Measurements from ENCODE around the gene CCT7.
A peak's percentile ranks its signal among the peaks of the same experiment; 100 is the strongest.

CCT7 gene

DNA sequence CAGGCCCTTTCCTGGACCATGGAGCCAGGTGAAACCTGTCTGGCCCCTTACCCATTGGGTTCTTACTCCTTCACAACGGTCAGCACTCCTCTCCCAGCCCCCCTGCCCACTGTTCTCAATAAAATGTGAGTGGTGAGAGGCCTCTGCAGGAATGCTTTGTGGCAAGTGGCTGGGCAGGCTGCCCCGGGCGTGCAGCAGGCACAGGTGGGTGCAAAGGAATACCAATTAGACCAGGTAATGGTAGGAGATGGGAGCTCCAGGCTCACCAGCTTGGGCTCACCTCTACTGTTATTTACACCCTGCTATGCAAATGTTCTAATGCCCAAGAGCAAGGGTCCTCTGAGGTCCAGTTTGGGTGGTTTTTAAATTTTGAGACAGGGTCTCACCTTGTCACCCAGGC is 7.0 kb upstream of the CCT7 start:
- DNase-seq: no peak

DNA sequence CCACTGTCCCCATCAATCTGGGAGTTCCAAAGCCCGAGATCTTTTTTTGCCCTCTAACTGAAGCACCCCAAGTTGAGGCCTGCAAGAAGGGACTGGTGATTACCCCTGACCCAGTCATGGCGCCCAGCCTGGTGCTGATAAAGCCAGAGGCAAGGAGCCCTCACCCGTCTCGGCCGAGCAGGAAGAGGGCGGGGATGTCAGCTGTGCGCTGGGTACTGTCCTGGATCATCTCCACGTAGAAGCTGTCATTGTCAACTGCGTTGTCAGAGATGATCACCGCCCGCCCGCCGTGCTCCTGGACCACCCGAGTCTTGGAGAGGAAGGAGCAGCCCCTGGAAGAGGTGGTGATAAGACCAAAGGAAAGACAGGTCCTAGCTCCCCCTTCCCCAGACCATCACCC is 5.5 kb upstream of the CCT7 start:
- DNase-seq: no peak

DNA sequence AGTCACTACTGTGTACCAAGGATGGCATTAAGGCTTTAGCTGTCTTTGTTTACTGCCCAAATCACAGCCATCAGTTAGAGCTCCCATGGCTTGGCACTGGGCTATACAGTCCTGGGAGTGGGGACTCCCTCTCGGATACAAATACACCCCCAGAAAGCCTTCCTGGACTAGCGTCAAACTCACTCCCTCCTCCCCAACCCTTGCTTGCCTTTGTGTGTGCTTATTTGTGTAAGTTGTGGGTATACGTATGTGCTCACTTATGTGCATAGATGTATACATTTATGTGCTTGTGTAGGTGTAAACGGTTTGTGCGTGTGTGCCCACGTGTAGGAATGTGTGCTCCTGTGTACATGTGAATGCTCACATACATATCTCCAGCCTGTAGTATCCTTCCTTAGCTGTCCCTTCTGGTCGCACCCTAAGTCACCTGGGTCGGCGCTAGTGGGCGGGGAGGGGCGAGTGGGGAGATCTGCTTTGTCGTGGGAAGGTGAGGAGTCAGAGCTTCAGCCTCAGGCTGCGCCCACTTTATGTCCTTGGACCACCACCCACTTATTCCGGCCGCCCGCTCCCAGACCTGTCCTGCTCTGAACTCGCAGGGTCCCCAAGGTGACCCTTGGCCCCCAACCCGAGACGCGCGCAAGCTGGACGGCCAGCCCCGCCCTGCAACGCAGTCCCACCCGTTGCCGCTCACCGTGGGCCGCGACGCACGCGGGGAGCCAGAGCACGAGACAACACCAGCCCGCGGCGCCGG is 1.5 kb upstream of the CCT7 start:
- DNase-seq: peak; percentile 37

DNA sequence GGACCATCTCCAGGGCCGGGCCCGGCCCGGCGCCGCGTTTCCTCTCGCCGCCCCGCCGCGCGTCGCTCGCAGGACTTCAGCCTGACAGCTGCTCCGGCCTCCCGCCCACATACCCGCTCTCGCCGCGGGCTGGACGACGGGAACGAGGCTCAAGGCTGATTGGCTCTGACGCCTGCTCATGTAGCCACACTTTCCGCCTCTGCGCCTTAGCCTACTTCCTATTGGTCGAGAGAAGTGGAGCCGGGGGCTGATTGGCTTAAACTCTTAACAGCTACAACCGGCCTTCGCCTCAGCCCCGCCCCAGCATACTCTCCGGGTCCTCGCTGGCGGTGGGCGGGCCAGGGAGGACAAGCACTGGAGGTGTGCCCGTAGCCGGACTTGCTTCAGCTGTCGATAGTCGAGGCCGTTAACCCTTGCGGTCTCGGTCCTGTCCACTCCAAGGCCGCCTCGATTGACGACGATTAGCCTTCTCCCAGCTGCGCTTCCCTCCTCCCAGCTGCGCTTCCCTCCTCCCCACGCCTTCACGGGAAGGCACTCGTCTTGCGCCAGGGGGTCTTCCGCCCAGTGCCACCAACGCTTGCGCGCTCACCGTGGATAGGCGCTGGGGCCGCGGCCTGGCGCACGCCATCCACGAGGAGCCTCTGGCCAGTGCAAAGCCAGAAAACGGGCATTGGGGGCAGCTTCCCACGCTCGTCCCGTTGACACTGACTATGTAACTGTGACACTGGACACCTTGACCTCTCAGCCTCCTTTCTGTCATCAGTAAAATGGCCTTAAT is 765 bp upstream of the CCT7 start, which contains the start of gene PRADC1:
PRADC1 (minus strand) TSS at position 86 of the 778 bp plus-strand sequence; CDS start at position 7, 79 bp downstream.
- peak; percentile 99 for DNase-seq

DNA sequence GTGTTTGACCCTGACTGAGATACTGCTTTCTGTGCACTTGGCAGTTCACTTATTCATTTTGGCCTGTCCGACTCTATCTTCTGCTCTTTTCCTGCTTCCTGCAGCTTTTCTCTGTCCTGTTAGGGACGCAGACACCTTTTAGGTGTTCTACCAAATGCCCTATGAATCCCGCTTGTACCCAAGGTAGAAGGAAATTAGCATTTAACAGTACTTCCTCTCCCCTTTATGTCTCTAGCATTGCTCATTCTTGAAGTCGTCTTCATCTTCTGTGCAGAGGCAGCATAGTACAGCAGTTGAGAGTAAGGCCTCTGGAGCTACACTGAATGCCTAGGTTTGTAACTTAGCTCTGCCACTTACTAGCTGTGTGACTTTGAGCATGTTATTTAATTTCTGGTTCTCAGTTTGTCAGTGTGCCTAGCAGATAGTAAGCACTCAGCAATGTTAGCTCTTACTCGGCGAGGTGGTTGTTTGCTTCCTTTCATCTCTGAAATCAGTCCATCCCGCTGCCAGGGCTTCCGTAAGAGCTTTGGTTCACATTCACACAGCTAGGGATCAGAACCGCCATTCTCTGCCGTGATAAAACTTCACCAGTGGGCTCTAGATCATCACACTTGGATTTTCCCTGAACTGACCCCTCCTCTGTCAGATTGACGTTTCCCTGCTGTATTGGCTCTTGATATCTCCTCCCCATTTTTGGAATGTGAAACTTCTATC is 1.4 kb downstream of the CCT7 start:
- peak; percentile 13 for DNase-seq

DNA sequence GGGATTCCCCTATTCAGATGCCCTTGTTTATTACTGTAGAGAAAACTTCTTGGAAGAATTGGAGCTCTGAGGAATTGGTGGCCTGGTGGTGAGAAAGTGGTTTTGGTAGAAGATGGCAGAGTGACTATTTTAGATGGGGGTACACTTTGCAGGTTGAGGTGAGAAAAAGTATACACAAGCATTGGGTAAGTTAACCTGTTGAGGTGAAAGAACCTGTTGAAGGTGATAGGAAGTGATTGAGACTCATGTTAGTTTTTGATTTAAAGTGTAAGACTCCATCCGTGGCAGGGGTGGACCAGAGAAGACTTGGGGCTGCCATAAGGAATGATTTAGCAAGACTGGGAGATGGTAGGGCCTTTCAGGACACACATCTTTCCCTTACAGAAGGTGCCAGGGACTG is 3.1 kb downstream of the CCT7 start:
- no peak for DNase-seq

DNA sequence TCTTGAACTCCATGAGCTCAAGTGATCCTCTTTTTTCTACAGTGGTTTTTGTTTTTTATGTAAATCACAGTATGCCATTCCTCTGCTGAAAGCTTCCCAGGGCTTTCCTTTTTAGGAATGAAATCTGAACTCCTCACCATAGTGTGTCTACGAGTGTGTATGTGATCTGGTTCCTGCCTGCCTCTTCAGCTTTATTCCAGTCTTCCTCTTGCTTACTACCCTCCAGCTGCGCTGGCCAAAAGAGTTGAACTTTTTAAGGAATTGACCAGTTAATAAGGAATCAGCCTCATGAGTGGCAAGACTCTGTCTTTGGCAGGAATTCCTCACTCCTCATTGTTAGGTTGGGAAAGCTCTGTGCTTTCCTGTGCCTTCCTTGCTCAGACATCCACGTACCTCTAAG is 4.0 kb downstream of the CCT7 start:
- no peak for DNase-seq

DNA sequence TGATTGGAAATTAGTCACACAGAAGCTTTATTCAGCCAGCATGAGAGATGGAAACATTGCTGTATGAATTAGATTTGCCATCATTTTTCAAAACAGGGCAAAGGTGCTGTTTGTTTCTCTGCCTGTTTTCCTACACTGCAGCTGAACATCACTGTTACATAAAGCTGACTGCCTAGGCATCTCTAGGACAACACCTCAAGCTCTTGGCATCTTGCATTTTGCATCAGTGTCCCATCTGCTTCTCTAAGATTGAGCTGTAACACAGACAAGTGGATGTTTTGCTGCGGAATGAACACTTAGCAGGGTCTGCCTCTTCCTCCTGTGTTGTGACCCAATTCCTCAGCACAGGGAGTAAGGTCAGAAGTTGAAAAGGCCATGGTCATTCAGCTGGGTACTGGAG is 4.9 kb downstream of the CCT7 start:
- DNase-seq: no peak

DNA sequence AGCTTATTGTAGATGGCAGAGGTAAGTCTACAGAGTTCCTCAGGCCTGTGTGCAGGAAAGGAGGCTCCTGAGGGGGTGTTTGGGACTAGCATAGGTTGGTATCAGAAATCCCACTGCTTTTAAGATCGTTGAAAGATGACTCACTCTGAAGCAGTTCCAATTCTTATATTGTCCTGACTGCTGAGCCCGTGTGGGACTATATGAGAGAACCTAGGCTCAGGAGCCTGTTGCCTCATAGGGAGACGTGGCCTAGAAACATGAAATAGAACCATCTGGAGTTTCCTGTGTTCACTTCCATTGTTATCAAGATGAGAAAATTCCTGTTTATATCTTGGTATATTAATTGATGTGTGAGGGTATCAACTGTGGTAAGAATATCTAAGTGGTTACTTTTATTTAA is 5.7 kb downstream of the CCT7 start:
- no peak for DNase-seq

DNA sequence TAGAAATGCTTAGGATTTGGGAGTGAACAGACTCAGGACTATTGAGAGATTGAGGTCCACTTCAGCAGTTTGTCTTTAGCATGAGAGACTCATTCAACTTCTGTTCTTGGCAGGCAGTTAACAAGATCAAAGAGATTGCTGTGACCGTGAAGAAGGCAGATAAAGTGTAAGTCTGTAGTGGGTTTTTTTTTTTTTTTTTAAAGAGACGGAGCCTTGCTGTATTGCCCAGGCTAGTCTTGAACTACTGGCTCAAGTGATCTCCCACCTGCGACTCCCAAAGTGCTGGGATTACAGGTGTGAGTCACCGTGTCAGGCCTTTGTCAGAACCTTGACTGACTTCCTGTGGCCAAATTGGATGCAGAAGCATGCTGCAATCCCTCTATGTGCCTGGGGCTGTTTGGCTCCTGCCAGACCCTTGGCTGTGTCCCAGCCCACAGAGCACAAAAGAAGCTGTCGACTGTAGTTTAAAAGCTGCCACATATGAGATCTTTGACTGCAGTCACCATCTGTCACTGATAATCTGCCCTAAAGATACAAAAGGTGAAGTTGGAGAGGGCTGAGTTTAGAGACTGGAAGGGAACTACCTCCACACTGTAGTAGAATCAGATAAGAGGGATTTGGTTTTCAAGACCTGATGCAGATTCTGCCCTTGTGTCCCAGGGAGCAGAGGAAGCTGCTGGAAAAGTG is 9.9 kb downstream of the CCT7 start:
- DNase-seq: peak; percentile 63

DNA sequence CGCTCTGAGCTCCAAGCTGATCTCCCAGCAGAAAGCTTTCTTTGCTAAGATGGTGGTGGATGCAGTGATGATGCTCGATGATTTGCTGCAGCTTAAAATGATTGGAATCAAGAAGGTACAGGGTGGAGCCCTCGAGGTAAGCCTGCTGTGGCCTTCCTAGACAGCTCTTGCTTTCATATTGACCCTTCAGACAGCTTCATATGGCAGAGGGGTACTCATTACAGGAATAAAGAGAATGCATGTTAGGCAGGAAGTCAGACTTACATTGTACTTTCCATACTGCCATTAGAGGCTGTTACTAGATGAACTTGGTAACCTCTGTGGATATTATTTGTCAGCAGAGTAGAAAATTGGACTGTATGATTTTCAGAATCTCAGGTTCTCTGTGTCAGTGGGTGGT is 10.5 kb downstream of the CCT7 start:
- DNase-seq: no peak

DNA sequence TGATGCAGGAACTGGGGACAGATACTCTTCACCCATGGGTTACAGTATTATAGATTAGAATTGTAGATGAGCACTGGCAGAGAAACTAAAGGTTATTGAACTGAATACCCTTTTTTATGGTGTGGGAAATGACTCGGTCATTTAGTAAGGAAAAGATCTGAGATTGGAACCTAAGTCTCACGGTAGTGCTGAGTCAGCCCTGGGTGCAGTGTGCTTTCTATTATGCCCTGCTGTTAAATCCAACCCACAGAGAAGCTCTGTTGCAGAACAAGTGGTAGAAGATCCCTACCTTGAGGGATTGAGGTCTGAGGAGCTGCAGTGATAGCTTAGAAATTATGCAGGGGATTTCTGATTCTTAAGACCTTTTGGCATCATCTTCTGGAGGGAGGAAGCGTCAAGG is 12.7 kb downstream of the CCT7 start:
- DNase-seq: no peak

DNA sequence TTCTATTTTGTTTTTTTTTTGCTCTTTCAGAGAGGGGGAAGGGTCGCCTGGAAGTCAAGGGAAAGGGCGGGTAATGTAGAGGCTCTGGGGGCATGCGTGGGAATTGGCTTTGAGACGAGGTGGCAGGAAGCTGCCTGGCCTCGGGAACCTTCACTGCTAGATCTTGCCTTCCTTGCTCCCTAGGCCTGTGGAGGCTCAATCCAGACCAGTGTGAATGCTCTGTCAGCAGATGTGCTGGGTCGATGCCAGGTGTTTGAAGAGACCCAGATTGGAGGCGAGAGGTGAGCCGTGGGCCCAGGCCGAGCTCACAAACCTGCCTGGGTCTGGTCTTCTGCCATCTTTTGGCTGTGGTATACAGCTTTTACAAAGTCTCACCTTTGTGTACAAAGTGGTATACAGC is 15.5 kb downstream of the CCT7 start:
- DNase-seq: no peak

DNA sequence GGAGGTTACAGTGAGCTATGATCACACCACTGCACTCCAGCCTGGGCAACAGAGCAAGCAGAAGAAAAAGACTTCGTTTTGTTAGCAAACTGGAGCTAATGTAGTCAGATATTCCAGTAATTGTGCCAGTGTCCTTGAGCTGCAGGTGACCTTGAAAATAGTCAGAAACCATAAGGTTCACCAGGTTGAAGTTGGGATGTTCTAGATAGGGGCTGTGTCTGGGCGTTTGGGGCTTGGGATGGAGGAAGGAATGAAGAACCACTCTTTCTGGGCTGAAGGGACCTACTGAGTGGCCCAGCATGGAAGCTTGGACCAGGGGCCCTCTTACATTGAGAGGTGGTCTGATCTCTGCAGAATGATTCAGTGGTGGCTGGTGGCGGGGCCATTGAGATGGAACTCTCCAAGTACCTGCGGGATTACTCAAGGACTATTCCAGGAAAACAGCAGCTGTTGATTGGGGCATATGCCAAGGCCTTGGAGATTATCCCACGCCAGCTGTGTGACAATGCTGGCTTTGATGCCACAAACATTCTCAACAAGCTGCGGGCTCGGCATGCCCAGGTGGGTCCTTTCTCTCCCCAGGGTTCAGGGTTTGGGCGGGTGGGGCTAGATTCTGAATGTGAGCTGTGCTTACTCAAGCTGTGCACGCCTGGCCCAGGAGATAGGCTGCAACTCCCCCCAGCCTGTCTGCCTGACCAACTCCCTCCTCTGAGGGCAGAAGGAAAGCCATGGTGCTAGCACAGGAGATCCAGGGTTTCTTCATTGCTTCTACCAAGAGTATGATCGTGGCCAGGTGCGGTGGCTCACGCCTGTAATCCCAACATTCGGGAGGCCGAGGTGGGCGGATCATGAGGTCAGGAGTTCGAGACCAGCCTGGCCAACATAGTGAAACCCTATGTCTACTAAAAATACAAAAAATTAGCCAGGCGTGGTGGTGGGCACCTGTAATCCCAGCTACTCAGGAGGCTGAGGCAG is 17.1 kb downstream of the CCT7 start:
- no peak for DNase-seq

DNA sequence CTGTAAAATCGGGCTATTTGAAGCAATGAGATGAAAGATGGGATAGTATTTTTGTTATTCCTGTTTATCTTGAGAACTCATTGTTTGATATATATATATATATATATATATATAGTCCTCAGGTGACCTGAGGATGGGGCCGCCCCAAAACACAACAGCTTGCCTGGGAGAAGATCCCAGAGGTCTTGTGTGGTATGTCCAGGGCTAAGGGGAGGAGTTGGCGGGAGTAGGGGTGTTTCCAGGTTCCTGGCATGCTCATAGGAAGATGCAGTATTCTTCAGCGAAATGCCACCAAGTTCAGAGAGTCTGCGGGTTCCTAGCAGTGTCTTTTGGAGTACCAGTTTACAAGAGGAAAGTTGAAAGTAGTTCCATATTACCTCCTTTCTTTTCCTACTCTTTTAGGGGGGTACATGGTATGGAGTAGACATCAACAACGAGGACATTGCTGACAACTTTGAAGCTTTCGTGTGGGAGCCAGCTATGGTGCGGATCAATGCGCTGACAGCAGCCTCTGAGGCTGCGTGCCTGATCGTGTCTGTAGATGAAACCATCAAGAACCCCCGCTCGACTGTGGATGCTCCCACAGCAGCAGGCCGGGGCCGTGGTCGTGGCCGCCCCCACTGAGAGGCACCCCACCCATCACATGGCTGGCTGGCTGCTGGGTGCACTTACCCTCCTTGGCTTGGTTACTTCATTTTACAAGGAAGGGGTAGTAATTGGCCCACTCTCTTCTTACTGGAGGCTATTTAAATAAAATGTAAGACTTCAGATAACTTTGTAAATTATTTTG is 18.3 kb downstream of the CCT7 start:
- DNase-seq: no peak

DNA sequence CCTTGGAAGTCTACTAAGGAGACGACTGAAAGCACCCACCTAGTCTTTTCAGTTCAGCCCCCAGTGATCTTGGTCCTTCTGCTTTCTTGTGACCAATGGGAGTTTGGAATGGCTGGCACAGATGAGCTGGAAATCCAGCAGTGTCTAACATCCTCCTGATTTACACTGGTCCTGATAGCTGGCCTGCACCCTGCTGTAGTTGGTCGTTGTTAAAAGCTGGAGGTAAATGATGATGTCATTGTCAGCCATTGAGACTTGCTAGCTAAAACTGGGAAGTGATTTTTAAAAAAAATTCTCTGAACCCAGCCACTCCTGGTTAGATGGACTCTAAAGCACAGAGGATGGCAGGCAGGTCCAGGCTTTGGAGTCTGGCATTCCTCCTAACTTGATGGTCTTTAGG is 19.3 kb downstream of the CCT7 start:
- no peak for DNase-seq

DNA sequence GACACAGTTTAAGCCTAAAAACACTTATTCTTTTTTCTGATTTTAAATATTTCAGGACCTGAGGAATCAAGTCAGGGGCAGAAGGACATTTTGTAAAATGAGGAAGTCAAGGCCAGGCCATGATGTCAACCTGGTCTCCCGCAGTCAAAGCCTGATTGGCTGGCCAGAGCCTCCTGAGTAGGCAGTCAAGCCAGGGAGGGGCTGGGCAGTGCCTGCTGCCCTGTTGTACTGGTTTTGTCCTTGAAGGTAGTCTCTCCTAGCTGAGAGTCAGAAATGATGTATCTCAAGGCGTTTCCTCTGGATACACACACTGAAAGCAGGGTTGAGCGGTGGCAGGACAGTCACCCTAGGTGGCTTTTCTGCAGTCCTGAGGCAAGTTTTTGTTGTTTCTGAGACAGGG is 19.8 kb downstream of the CCT7 start:
- DNase-seq: peak; percentile 20

DNA sequence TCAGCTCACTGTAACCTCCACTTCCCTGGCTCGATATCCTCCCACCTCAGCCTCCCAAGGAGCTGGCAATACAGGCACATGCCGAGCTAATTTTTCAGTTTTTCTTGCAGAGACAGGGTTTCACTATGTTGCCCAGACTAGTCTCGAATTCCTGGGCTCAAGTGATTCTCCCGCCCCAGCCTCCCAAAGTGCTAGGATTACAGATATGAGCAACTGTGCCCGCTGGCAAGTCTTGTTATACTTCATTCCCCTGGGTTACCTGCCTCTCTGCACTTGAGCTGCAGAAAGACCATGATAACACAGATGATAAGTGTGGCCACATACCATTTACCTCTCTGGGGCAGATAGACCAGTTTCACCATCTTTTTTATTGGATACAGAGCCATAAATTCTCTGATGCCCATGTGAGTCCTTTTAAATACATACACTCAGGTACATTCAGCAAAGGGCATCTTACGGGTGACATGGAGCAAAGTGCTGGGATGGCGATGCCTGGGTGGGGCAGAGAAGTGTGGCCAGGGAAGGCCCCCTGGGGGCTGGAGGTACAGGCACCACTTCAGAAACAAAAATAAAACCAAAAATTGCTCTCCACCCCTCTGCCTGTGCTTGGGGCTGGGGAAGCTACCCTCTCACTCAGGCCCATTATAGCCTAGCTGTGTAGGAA is 20.4 kb downstream of the CCT7 start:
- no peak for DNase-seq

DNA sequence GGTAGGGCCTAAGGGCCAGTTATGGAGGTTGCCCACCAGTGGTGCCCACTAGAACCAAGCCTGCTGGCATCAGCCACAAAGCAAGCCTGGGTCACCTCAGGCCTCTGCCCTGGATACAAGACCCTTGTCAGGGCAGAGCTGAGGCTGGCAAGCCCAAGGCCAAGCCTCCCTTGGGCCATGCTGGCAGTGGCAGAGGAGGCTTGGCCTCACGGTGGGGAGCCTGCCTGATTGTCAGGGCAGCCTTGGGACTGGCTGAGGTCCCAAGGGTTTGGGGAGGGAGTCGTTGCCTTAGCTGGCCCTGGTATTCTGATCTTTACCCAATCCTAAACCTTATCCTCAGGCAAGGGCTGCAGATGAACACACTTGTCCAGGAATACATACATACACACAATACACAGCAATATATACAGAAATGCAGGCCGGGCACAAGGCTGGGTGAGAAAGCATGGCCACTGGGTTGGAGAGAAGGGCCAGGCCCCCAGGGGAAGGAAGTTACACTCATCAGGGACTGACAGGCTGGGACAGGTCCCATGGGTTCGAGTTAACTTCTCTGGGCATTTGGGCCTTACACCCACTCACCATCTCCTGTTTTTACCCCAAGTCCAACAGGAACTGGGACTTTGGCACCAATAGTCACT is 21.0 kb downstream of the CCT7 start:
- DNase-seq: no peak

All from hematopoietic multipotent progenitor cell treated with erythropoietin and hydrocortisone succinate and interleukin-3 and kit ligand, for 8 days (in vitro differentiated cells).